Transverse colon (tissue), 4 donors: ENCODE data around the gene WWOX.

ENCODE experiments used
- POLR2A ChIP-seq: fragments of 450-650 bp; IDR thresholded peaks from one replicate; pipeline ENCODE4 v1.6.1; 2016; ENCODE audit warnings: antibody characterized with exemption, mild to moderate bottlenecking, moderate library complexity
- POLR2AphosphoS5 ChIP-seq, 3 donors: sonication (generic); formaldehyde crosslinking; IDR thresholded peaks; one replicate each; pipeline ENCODE4 v1.6.1; 2016; ENCODE audit warnings: antibody characterized with exemption in 3 of 3
- TF ChIP-seq, protein P1 (sequence below), 5 experiments: fragments of 200-600 bp in 3 of 5; fragments of 450-650 bp in 2 of 5; sonication (generic) in 3 of 5; IDR thresholded peaks; 1 replicate in 2 of 5; 2 replicates in 3 of 5; pipeline ENCODE4 v1.5.1; 2016 to 2017; ENCODE audit warnings: antibody characterized with exemption in 5 of 5, inconsistent platforms in 3 of 5, mild to moderate bottlenecking in 2 of 5, moderate library complexity in 1 of 5

DNA sequence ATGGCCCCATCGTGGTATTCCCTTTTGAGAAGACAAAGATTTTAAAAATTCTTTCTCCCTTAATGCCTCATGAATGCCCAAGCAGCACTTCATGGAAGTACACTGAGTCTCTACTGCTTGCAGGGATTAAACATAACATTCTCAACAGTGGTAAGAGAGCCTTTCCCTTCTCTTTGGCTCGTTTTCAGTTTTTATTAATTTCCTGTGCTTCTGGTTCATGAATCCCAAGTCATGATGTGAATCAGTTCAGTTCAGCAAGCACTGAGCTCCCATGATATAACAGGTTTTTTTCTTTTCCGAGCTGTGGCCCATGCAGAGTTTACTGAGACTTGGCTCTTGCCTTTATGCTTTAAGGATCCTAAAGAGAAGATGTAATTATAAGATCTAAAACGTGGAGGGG is 175.3 kb downstream of the WWOX start:
- TF ChIP-seq, protein P1, sequence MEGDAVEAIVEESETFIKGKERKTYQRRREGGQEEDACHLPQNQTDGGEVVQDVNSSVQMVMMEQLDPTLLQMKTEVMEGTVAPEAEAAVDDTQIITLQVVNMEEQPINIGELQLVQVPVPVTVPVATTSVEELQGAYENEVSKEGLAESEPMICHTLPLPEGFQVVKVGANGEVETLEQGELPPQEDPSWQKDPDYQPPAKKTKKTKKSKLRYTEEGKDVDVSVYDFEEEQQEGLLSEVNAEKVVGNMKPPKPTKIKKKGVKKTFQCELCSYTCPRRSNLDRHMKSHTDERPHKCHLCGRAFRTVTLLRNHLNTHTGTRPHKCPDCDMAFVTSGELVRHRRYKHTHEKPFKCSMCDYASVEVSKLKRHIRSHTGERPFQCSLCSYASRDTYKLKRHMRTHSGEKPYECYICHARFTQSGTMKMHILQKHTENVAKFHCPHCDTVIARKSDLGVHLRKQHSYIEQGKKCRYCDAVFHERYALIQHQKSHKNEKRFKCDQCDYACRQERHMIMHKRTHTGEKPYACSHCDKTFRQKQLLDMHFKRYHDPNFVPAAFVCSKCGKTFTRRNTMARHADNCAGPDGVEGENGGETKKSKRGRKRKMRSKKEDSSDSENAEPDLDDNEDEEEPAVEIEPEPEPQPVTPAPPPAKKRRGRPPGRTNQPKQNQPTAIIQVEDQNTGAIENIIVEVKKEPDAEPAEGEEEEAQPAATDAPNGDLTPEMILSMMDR (IDR thresholded peaks at IDR 0.05), result no peak
- TF ChIP-seq POLR2AphosphoS5 (IDR thresholded peaks at IDR 0.05), result no peak
- TF ChIP-seq POLR2A, result no peak
